Brain pericyte (primary cell): ENCODE results near the gene ACAP3.

Experiments used
- DNase-seq: peaks from one replicate; pipeline ENCODE4 v3.0.0-alpha.2; 2012; ENCODE audit warnings: low read depth, low spot score

Gene ACAP3

DNA sequence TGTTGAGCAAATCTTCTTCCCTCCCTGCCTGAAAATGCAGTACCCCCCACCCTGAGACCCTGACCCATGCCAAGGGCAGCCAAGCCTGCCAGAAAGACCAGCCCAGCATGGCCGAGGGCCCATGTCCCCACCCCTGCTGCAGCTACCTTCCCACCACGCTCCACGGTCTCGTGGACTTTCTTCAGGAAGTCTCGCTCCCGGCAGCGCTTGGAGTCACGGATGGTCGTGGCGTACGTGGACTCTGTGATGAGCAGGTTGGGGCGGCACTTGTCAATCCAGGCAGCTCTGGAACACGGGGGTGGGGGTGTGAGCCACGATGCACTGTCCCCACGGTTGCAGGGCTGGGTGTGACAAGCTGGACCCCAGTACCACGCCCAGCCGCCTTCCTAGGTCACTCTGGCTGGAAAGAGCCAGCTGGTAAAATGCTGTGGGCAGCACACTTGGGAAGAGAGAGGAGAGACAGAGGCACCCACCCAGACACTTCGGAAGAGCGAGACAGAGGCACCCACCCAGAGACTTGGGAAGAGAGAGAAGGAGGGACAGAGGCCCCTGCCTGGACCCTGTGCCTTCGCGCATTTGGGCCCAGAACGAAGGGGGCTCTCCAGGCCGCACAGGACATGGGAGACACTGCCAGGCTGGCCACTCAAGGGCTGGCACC lies 7.1 kb upstream of the ACAP3 start:
- DNase-seq: no peak

DNA sequence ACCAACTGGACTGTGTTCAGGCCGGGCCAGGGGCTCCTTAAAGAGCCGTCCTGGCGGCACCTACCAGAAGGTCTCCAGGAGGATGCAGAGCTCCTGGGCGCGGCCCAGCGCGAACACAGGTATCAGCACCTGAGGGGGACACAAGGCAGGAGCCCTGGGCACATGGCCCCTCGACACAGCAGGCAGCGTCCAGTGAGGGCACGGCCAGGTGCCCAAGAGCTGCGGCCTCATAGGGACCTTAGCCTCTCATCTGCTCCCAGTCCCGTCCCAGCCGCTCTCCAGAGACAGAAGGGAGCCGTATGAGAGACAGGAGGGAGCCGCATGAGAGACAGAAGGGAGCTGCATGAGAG lies 6.5 kb upstream of the ACAP3 start:
- DNase-seq: no peak

DNA sequence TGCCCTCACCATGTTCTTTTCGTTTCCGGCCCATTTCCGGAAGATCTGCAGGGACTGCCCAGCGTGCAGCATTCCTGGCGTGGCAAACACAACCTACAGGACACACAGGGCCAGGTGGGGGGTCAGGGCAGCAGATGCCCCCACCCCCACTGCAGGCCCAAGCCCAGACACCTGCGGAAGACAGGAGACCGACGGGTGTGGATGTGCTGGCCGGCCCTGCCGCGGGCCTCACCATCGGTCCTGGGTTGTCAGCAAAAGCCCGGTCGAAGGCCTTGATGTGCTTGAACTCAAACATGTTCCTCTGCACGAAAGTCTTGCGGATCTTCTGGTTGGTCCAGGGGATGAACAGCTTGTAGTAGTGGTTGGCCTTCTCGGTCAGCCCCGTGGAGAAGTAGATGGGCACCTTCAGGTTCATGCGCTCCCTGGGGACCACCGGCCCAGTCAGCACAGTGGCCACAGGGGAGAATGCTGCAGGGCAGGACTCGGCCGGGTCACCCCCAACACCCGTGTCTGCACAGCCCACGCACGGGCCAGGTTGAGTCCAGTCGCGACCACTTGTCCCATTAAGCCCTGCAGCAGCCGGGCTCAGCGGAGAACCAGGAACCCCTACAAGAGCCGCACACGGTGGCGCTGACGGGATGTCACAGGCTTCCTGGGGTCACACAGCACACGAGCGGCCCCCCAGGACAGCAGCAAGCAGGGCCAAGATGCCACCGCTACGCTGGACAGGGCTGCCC lies 5.9 kb upstream of the ACAP3 start:
- no peak for DNase-seq

DNA sequence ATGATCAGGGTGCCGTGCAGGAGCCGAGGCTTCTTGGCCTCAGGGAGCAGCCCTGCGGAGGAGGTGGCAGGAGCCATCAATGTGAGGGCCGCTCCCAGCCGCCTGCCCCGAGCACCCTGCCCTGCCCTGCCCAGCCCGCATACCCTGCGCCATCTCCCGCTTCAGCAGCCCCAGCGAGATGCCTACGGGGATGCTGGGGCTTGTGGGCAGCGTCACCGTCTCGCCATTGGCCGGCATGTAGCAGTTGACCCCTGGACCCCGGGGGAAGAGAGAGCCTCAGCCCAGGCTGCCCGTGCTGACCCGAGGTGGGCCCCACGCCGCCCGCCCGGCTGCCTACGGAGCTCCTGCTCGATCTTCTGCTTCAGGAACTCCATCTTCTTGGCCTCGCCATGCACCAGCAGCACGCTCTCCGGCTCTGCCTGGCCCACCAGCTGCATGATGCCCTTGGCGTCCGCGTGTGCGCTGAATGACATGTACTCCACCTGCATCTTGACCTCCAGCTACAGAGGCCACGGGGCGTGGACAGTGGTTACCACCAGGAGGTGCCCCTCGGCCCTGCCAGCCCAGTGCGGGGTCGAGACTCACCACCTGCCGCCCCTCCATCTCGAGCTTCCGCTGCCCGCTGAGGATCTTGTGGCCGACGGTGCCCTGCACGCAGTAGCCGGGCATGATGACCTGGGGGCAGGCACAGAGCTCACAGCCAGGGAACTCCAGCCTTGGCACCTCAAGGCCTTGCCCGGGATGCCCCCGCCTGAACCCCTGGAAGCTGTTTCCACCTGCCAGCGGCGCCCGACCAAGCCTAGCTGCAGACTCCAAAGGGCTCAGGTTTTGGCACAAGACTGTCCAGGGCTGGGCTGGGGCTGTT lies 5.0 kb upstream of the ACAP3 start:
- no peak for DNase-seq

DNA sequence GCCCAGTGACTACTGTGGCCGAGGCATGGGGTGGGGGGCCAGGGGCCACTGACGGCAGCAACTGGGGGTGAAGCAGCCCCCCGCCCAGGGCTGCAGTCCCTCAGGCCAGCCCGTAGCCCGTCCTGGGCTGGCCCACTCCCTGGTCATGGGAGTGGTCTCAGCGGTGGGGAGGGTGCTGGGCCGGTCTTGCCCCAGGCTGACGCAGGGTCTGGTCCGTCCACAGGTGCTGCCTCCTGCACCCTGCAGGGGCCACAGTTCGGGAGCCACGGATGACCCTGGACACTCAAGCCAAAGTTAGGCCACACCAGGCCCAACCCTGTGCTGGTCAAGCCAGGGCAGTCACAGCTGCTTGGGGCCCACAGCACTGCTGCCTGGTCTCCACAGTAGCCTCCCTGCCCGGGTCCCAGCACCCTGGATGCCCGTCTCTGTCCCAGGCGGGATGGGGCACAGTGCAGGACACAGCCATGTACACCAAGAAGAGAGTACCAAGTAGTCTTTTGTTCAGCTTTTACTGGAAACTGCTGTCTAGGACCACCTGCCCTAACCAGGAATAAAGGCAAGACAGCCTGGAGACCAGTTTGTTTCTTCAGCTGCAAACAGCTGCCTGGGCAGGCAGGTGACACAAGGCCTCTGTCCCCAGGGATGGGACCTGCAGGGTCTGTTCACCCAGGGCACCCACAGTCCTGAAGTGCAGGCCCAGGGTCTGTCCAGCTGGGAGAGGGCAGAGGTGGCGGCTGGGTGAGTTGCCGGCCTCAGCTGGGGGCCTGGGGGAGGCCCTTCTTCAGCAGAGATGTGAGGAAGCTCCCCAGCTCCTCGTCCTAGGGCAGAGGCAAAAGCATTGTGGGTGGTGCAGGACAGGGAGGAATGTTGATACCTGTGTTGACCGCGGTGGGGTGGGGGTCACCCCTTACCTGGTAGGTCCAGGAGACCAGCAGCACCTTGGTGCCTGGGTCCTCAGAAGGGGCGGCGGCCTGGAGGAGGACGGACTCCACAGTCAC lies 3.7 kb upstream of the ACAP3 start:
- DNase-seq: no peak

DNA sequence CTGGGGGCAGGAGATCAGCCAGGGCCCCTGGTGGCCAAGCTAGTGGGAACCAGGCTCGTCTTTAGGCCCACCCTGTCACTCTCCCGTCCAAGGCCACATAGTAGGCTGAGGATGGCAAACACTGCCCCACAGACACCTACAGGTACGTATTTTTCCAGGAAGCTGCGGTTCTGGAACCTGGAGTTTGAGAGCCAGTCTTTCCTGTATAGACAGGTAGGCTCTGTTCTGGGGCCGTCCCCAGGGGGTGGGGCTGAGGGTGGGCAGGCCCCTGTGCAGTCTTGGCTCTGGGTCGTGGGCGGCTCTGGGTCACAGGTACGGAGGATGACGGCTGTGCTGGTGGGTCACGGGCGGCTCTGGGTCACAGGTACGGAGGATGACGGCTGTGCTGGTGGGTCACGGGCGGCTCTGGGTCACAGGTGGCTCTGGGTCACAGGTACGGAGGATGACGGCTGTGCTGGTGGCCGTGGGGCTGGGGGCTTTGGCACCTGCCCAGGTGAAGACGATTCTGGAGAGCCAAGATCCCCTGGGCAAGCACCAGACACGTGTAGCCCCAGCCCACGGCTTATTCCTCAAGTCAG lies 2.8 kb upstream of the ACAP3 start:
- no peak for DNase-seq

DNA sequence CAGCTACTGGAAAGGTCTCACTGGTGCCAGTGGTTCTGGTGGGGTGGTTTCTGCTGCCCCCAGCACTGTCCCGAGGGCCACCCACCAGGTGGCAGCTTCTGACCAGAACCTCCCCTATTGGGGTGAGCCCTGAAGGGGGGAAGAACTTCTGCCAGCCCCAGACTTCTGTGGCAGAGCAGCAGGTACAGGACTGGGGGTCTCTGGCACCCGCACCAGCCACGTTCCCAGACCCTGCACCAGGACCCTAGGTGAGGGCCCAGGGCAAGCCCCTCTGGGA lies 2.3 kb upstream of the ACAP3 start:
- no peak for DNase-seq

DNA sequence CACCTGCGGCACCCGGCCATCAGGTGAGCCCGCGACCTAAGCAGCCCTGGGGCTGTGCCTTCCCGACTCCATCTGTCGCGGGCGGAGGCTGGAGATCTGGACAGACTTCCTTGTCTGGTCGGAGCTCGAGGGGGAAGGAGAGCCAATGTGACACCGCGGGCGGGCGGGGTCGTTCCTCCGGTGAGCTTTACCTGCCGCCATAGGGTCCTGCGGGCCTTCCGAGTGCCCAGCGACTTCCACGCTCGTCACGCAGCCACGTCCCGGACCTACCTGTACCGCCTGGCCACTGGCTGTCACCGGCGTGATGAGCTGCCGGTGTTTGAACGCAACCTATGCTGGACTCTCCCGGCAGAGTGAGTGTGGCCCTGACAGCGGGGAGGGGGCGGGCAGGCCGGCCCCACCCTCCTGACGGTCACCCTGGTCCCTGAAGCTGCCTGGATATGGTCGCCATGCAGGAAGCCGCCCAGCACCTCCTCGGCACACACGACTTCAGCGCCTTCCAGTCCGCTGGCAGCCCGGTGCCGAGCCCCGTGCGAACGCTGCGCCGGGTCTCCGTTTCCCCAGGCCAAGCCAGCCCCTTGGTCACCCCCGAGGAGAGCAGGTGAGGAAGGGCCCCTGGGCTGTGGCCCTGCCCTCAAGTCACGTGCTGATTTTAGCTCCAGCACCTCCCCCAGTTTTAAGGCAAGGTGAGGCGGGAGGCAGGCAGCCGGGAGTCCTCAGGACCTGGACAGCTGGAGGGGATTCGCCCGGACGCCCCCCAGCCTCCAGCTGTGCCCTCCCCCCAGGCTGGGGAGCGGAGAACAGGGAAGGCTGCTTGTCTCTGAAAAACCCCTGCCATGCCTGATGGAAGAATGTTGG lies 1.8 kb upstream of the ACAP3 start:
- no peak for DNase-seq

DNA sequence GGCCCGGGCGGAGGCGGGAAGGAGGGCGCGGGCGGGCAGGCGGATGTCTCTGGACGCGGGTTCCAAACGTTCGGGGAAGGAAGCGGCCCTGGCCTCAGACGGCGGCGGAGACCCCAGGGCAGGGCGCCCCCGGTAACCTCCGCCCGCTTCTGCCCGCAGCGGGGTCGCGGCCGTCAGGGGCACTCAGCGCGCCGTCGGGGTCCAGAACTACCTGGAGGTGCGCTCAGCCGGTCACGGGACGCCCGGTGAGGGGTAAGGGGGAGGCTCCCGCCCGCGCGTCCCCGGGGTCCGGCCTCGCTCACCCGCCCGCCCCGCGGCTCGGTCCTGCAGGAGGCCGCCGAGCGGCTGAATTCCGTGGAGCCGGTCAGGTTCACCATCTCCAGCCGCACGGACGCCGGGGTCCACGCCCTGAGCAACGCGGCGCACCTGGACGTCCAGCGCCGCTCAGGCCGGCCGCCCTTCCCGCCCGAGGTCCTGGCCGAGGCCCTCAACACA lies 1.1 kb upstream of the ACAP3 start:
- no peak for DNase-seq

DNA sequence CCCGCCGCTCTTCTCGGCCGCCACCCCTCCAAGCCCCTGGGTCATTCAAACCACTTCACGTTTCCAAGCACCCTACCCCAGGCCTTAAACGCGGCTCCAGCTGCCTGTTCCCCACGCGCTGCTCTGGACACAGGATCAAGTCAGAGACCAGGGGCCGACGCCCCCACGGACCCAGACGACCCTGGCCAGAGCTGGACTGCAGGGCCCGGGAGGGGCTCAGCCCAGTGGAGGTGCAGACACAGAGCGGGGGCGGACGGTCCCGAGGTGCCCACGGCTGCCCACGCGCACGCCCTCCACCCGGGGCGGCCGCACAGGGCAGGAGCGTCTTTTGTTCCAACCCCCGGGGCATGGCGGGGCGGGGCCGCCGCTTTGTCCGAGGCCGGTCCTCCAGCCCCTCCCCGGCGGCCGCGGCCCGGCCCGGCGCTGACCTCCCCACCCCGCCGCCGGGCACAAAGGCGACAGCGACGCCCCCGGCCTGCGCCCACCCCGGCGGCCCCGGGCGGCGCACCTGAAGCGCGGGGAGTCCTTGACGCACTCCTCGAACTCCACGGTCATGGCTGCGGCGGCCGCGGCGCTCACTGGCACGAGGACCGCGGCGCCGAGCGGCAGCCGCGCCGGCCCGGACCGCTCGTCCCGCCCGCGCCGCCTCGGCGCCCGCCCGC lies 338 bp downstream of the ACAP3 start:
- DNase-seq: no peak

DNA sequence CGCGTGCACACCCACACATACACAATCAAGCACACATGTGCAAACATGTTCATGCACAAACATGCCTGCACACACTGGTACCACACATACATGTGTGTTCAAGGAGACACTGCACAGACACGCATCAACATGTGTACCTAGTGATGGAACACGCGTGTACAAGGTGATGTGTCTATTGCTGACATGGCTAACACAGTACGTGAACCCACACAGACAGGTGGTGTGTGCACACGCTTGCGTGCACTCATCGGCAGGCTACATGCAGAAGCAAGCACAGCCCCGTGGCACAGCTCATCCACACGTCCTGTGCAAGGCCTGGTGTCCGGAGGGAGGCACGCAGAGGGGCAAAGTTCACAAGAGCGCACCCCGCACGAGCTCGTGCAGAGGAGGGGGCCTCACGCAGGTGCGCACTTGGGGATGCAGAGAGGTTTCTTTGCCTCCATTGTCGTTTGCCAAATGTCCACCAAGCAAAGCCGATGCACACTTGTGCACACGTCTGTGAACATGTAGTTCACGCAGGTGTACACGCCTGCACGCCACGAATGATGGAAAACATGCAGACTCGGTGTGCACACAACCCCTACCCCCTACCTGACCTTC lies 969 bp downstream of the ACAP3 start:
- DNase-seq: no peak

DNA sequence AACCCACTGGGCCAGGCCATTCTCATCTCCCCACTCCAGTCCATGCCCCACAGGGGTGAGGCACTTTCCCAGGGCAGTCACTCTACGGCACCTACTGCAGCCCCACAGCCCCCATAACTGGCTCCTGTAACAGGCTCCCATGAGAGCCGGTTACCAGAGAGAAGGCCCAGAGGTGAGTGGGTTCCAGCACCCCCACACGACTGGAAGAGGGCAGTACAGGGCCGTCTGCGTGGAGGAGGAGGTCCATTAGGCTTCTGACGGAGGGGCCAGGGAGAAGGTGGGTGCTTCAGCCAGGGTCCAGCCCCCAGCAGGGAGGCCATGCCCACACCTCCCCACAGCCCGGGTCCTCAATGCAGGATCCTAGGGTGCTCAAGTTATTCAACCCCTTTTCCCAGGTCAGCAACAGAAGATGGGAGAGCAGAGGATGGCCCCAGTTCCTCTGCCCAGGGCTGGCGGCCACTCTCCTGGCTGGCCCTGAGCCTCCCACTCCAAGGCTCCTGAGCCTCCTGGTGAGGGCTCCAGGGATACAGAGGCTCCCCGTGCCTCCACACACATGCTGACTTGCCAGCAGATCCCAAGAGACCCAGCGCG lies 1.6 kb downstream of the ACAP3 start:
- DNase-seq: no peak

DNA sequence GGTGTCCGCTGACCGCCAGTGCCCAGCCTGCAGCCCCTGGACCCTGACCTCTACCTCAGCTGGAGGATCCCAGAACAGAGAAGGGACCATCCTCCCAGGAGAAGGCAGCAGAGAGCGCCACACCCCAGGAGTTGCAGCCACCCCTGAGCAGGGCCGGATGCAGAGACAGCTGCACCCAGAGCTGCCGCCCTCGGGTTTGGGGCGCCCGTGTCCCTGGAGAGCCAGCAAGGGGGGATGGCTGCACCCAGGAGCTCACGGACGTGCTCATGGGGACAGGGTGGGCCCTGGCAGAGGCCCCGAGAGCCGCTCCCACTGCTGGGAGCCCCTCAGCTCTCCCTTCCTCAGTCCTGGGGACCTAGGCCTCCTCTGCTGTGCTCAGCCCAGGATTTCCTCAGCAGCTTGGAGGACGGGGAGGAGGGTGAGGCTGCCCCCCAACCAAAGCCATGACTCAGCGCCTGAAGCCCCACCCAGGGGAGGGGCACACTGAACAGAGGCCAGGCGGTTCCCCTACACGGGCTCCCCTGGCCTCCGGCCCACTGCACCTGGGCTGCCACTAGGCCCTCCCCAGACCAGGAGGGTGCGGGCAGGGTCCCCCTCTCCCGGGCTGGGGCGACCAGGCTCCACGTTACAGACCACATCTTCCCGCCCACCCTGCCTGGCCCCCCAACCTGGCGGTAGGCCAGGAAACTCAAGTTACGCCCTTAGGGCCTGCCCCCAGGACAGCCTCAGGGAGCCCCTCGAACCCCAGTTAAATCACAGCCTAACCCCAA lies 2.2 kb downstream of the ACAP3 start:
- DNase-seq: no peak

DNA sequence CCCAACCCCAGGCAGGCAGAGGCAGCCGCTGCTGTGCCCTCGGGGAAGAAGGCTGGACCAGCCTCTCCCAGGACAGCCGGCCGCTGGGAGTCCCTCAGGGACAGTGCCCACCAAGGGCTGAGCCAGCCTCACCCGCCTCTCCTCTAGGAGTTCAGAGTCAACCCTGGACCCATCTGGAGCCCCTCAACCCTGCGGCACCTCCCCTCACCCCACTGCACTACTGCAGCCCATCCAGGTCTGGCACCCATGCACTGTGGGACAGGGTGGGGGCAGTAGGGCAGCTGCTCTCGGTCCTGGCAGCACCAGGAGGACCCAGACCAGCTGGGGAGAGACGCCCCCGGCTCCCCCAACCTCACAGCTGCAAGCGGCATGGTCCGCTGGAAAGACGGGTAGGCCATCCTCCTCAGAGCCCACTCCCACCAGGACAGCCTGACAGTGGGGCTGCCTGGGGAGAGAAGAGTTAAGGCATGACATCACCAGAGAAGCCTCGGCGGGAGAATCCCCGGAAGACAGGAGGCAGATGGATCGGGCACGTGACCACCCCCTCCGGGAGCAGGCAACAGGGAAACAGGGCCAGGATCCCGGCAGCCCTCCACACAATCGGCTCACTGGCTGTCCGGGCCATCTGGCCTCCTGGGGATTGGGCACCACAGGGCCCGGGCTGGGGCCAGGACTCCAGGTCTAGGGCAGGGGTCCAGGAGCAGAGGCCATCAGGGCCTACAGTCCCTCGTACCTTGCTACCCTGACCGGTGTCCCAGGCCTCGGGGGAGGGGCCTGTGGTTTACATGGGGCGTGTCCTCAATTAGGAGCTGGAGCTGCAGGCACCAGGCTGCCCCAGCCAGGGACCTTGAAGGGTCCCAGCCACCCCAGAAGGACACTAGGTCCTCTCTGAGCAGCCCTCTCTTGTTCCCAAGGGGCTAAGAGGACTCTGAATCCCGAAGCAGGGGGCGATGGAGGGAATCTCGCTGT lies 3.1 kb downstream of the ACAP3 start:
- DNase-seq: peak; percentile 42

DNA sequence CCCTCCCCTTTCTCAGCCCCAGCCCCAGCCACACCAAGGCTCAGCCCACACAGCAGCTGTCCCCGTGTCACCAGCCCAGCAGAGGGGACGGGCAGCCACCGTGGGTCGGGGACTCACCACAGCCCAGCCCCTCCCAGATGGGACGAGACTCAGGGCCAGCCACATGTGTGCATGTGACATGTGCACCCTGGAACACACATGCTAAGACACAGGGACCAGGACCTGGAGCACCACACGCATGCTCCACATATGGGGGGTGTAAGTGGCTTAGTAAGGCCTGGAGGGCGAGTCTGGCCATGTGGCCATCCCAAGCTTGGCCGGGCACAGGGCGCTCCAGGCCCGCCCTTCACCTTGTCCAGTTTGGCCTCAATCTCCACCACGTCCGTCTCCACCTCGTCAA lies 4.0 kb downstream of the ACAP3 start:
- DNase-seq: no peak

DNA sequence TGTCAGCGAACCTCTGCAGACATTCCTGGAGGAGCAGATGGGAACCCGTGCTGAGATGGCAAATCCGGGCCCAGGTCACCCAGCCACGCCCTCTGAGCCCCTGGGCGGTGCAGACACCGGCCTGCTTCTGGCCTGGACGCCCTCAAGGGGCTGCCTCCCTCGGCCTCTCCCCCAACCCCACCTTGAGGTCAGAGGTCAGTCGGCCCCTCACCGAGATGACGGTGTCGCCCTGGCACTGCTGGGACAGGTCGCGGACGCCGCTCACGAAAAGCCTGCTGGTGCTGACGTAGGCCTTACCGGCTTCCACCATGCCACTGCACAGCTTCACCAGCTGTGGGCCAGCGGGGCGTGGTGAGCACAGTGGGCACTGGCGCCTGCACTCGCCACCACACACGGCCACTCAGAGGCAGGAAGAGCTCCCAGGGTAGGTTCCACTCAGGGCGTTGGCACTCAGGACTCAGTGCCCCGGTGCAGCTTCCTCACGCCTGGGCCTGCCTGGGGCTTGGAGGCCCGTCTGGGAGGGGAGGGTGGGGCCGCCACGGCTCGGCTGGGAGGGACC lies 4.7 kb downstream of the ACAP3 start:
- DNase-seq: no peak

DNA sequence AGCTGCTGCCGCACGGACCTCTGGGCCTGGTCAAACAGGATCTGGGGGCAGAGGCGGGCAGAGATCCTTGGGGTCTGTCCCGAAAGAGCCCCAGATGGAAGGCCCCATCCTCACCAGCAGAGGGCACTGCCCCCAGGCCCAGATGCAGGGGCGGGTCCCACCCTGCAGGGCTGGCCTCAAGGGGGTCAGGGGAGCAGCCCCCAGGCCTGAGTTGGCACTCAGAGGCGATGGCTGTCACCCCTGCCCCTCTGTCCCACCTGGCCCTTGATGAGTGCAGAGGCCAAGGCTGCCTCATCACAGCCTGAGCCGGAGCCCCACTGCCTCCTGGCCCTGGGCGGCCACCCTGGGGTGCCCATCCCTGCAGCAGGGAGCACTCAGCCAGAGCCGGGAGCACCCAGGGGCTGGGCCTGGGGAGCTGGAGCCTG lies 5.7 kb downstream of the ACAP3 start:
- no peak for DNase-seq
